Epithelial cell of proximal tubule (primary cell): Measurements from ENCODE around the gene NECTIN1. TPM values are rescaled to one million over a fixed set of nuclear protein-coding genes. Genes with fewer than 3 reads are reported as not detected.

Experiments
- DNase-seq: peaks from one replicate; pipeline ENCODE4 v3.0.0-alpha.2; 2011; ENCODE audit warnings: low read depth
- H3K4me3 ChIP-seq: 2 replicates; pipeline ENCODE4 v1.5.1; 2011; ENCODE audit warnings: low read depth, mild to moderate bottlenecking, low read length
- total RNA-seq: library from RNA; depleted of rRNA; stranded (reverse); fragments of >200 nt; gene quantifications from 2 replicates; pipeline ENCODE4 v1.2.3, GENCODE V29; 2015
- TF ChIP-seq, protein P1 (sequence below): conservative IDR thresholded peaks from 2 replicates; pipeline ENCODE4 v1.5.1; 2012; ENCODE audit warnings: low read depth, mild to moderate bottlenecking, low read length

The NECTIN1 gene
- total RNA-seq, 1 donor from 2014 or later, result 4.7 TPM

- TF ChIP-seq, protein P1, sequence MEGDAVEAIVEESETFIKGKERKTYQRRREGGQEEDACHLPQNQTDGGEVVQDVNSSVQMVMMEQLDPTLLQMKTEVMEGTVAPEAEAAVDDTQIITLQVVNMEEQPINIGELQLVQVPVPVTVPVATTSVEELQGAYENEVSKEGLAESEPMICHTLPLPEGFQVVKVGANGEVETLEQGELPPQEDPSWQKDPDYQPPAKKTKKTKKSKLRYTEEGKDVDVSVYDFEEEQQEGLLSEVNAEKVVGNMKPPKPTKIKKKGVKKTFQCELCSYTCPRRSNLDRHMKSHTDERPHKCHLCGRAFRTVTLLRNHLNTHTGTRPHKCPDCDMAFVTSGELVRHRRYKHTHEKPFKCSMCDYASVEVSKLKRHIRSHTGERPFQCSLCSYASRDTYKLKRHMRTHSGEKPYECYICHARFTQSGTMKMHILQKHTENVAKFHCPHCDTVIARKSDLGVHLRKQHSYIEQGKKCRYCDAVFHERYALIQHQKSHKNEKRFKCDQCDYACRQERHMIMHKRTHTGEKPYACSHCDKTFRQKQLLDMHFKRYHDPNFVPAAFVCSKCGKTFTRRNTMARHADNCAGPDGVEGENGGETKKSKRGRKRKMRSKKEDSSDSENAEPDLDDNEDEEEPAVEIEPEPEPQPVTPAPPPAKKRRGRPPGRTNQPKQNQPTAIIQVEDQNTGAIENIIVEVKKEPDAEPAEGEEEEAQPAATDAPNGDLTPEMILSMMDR, result no peak
- no peak overlapping the region for H3K4me3 ChIP-seq
- DNase-seq, result no peak
These were observed 27.1 kb downstream of the NECTIN1 start for GRCh38 chr11:119701591-119702549.

DNA sequence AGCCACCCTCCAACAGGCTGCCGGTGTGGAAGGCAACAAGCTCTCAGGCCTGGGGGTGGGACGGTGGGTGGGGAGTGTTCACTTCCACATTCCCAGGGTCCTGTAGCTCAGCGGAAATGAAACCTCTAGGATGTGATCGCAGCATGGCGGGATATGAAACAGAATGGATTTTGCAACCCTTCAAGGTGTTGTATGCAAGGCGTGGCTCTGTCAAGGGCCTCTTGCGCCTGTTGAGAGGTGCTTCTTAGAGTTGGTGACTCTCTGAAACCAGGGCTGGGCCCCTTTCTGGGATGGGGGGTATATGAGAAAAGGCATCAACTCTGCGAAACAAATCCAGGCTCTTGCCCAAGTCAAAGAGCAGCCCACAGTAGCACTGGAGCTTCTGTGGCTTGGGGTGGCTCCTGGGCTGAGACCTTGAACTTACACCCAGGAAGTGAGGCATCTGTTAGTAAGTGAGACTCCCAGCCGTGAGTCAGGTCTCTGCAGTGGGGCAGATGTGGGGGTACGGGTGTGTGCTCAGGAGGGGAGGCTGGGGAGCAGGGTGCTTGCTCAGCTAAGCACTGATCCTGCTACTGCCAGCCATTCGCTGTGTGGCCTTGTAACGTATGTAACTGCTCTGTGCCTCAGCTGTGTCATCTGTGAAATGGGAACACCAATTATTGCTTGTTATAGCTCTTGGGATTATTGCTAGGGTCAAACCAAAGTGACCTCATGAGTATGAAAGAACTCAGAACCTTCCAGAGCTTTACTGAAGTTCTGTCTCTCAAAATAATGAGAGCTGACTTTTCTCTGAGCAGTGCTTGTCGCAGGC is 28.3 kb downstream of the NECTIN1 start:
- no peak overlapping the region for H3K4me3 ChIP-seq
- DNase-seq, result no peak
- TF ChIP-seq, protein P1, result no peak

DNA sequence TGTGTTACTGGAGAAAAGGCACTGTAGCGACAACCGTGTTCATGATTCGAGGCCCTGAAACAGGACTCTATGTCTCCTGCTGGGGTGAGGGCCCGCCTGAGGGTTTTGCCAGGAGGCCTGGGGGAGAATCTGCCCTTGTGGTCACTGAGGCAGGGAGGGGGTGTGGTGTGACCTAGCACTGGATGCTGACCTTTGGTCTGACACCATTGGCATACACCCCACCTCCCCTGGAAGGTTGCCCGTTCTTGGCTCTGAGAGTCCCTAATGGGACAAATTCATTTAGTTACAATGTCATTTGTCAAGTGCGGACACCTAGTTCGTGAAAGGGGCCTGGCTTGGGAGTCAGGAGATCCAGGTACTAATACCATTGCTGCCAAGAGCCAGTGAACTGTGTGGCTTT is 29.0 kb downstream of the NECTIN1 start:
- TF ChIP-seq, protein P1, result no peak

DNA sequence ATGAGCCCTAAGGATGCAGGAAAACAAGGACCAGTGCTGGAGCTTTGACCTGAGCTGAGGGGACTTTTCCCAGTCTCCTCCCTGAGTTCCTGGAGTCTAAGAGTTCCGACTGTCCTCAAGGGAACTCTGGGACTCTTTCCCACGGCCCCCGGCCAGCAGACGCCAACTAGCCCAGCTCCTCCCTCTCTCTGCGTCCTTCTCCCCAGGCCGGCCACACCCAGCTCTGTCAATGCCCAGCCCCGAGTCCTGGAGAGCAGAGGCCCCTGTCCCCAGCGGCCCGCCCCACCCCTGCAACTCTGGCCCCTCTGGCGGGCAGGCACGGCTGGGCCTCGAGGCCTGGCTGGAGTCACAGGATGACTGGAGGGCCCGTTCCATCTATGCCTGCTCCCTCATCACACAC is 29.8 kb downstream of the NECTIN1 start:
- TF ChIP-seq, protein P1, result no peak

More for the DNA sequence above, 29.0 kb downstream of the NECTIN1 start:
- H3K4me3 ChIP-seq, result no peak overlapping the region
- DNase-seq, result no peak

GRCh38 chr11:119697882-119698281 is 31.1 kb downstream of the NECTIN1 start:
- TF ChIP-seq, protein P1, result no peak
- DNase-seq, result no peak
- no peak overlapping the region for H3K4me3 ChIP-seq

More for the DNA sequence above, 29.8 kb downstream of the NECTIN1 start:
- H3K4me3 ChIP-seq, result no peak overlapping the region
- DNase-seq, result no peak

- DNase-seq, result no peak
- TF ChIP-seq, protein P1, result no peak
- H3K4me3 ChIP-seq, result no peak overlapping the region
These were observed 31.6 kb downstream of the NECTIN1 start for GRCh38 chr11:119697445-119697844.
